Measurements from ENCODE around the gene CCDC149.

Gene CCDC149

DNA sequence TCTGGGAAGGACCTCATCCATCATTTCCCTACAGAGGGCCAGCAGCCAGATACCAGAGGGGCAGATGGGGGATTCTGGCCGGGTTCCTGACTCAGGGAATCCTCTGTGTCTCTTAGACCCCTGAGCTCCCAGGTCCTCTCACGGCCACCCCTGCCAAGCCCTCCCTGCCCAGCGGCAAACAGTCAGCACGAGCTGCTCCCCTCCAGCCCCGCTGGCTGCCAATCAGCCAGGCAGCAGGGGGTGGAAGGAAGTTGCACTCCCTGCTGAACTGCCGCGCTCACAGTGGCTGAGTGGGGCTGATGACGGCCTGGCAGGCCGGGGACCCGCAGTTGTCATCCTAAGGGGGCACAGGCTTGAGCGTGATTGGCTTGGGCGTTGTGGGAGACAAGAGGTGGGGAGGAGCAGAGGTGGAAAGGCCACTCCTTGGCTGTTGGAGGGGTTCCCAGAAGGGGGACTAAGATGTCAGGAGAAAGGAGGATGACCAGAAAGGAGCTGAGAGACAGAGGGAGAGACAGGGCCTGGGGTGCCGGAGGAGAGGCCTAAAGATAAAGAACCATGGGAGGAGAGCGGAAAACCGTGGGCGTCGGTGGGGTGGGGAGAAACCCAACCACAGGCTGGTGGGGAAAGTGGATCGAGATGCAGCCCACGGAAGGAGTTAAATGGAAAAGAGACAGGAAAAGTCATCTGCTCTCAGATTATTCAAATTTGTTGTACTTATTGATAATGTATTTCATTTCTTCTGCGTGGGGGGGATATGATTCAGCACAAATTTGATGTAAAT, 4.4 kb upstream of the CCDC149 start:
- Histone ChIP-seq H4K20me1 (ENCODE audit: insufficient read depth, low read length) (no peaks in the 10 kb centered on the region), H3K79me2 (ENCODE audit: insufficient read depth, low read length) (no peaks in the 10 kb centered on the region), H3K27ac (ENCODE audit: low read depth, low read length, poor library complexity, severe bottlenecking) (no peak overlapping the region), H3K4me3 (ENCODE audit: low read depth, low read length, poor library complexity, severe bottlenecking) (no peak overlapping the region), H3K9me3 (ENCODE audit: low read length) (no peaks in the 10 kb centered on the region), H3K4me2 (ENCODE audit: low read length) (no peak overlapping the region), H3K9me2 (ENCODE audit: low read depth, low read length) (no peaks in the 10 kb centered on the region), H3K9ac (ENCODE audit: low read length) (no peak overlapping the region), H3F3A (ENCODE audit: insufficient read depth, low read length) (no peaks in the 10 kb centered on the region), H3K27me3 (ENCODE audit: insufficient read depth, low read length) (no peaks in the 10 kb centered on the region), H2AFZ (ENCODE audit: low read length) (no peak overlapping the region), H3K4me1 (ENCODE audit: insufficient read depth, low read length, severe bottlenecking) (no peaks in the 10 kb centered on the region), H3K36me3 (ENCODE audit: insufficient read depth, low read length) (no peaks in the 10 kb centered on the region)
- no peak for TF ChIP-seq EZH2 (IDR thresholded peaks at IDR 0.05; ENCODE audit: borderline replicate concordance, low read length)
- TF ChIP-seq, protein P1, sequence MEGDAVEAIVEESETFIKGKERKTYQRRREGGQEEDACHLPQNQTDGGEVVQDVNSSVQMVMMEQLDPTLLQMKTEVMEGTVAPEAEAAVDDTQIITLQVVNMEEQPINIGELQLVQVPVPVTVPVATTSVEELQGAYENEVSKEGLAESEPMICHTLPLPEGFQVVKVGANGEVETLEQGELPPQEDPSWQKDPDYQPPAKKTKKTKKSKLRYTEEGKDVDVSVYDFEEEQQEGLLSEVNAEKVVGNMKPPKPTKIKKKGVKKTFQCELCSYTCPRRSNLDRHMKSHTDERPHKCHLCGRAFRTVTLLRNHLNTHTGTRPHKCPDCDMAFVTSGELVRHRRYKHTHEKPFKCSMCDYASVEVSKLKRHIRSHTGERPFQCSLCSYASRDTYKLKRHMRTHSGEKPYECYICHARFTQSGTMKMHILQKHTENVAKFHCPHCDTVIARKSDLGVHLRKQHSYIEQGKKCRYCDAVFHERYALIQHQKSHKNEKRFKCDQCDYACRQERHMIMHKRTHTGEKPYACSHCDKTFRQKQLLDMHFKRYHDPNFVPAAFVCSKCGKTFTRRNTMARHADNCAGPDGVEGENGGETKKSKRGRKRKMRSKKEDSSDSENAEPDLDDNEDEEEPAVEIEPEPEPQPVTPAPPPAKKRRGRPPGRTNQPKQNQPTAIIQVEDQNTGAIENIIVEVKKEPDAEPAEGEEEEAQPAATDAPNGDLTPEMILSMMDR (IDR thresholded peaks at IDR 0.05; ENCODE audit: low read length): no peak

DNA sequence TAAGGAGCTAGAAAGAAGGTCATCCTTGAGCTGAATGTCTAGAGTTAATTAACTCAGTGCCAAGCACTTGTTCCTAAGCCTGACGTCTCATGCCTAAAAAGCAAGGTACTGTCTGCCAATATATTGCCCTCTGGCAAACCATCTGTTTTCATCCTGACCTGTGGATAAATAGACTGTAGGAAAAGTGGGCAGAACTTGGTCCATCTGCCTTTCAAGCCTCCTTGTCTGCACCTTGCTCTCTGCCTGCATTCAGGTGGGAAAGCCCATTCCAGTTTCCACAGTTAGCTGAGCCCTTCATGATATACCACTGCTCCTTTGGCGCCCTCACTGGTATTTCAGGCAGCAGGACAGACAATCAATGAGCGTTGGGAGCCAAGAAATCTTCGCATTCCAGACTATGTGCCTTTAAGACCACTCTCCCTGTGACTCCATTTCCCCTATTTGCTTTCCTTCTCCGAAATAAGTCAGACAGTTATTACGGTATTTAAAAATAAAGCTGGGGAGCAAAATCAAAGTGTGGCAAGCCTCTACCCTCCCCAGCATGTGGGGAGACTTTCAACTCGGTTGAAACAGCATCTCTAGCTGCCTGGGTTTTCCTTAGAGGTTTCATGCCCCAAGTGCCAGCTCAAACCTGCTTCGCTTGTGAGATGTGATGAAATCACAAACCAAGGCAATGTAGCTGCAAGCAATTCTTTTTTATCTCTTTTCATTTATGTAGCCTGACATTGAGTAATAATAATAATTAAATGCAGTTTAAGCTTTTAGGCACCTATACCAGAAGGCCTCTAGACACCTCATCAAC, 2.5 kb upstream of the CCDC149 start:
- H3K4me2 ChIP-seq (ENCODE audit: low read length): no peak overlapping the region
- no peaks in the 10 kb centered on the region for H4K20me1 ChIP-seq (ENCODE audit: insufficient read depth, low read length)
- no peak overlapping the region for H3K9ac ChIP-seq (ENCODE audit: low read length)
- no peak overlapping the region for H3K27ac ChIP-seq (ENCODE audit: low read depth, low read length, poor library complexity, severe bottlenecking)
- H3K9me2 ChIP-seq (ENCODE audit: low read depth, low read length): no peaks in the 10 kb centered on the region
- no peaks in the 10 kb centered on the region for H3K79me2 ChIP-seq (ENCODE audit: insufficient read depth, low read length)
- H3K36me3 ChIP-seq (ENCODE audit: insufficient read depth, low read length): no peaks in the 10 kb centered on the region
- no peak overlapping the region for H2AFZ ChIP-seq (ENCODE audit: low read length)
- TF ChIP-seq EZH2 (IDR thresholded peaks at IDR 0.05; ENCODE audit: borderline replicate concordance, low read length): no peak
- TF ChIP-seq, protein P1 (IDR thresholded peaks at IDR 0.05; ENCODE audit: low read length): no peak
- H3K9me3 ChIP-seq (ENCODE audit: low read length): no peaks in the 10 kb centered on the region
- H3F3A ChIP-seq (ENCODE audit: insufficient read depth, low read length): no peaks in the 10 kb centered on the region
- H3K27me3 ChIP-seq (ENCODE audit: insufficient read depth, low read length): no peaks in the 10 kb centered on the region
- no peak overlapping the region for H3K4me3 ChIP-seq (ENCODE audit: low read depth, low read length, poor library complexity, severe bottlenecking)
- no peaks in the 10 kb centered on the region for H3K4me1 ChIP-seq (ENCODE audit: insufficient read depth, low read length, severe bottlenecking)

DNA sequence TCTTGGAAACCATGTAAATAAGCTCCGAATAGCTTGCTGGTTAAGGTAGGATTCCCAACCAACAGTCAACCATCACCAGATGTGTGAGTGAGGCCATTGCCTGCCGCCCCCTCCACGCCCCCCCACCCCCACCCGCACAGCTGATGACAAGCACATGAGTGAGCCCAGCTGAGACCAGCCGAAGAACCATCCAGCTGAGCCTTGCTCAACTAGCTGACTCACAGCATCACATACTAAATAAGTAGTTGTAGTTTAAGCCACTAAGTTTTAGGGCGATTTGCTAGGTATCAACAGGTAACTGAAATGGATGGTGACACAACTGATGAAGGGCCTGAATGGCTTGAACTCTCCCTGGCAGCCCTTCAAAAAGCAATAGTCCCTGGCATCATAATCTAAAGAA, 1.6 kb upstream of the CCDC149 start:
- TF ChIP-seq, protein P1 (IDR thresholded peaks at IDR 0.05; ENCODE audit: low read length): no peak
- TF ChIP-seq EZH2 (IDR thresholded peaks at IDR 0.05; ENCODE audit: borderline replicate concordance, low read length): no peak
- Histone ChIP-seq H3K9me2 (ENCODE audit: low read depth, low read length) (no peaks in the 10 kb centered on the region), H3K9me3 (ENCODE audit: low read length) (no peaks in the 10 kb centered on the region)

More for the DNA sequence above, 1.6 kb upstream of the CCDC149 start:
- Histone ChIP-seq H3K4me2 (ENCODE audit: low read length) (no peak overlapping the region), H3K9ac (ENCODE audit: low read length) (no peak overlapping the region), H3K79me2 (ENCODE audit: insufficient read depth, low read length) (no peaks in the 10 kb centered on the region), H3K36me3 (ENCODE audit: insufficient read depth, low read length) (no peaks in the 10 kb centered on the region), H4K20me1 (ENCODE audit: insufficient read depth, low read length) (no peaks in the 10 kb centered on the region), H3K27ac (ENCODE audit: low read depth, low read length, poor library complexity, severe bottlenecking) (no peak overlapping the region), H3K27me3 (ENCODE audit: insufficient read depth, low read length) (no peaks in the 10 kb centered on the region), H3K4me1 (ENCODE audit: insufficient read depth, low read length, severe bottlenecking) (no peaks in the 10 kb centered on the region), H3F3A (ENCODE audit: insufficient read depth, low read length) (no peaks in the 10 kb centered on the region), H2AFZ (ENCODE audit: low read length) (no peak overlapping the region), H3K4me3 (ENCODE audit: low read depth, low read length, poor library complexity, severe bottlenecking) (no peak overlapping the region)
